Immature natural killer cell (primary cell): ENCODE measurements around the gene KRT20. TPM values are rescaled to one million over a fixed set of nuclear protein-coding genes. Genes with fewer than 3 reads are reported as not detected.

Experiments
- DNase-seq, 3 donors: peaks; one replicate each; pipeline ENCODE4 v3.0.0; 2022; ENCODE audit warnings: mixed read lengths in 1 of 3
- H3K27ac Mint-ChIP-seq, 6 donors: one replicate each; pipeline ENCODE4 v1.8.0; 2020; ENCODE audit warnings: mixed read lengths in 6 of 6, mild to moderate bottlenecking in 5 of 6, inconsistent platforms in 4 of 6, moderate library complexity in 3 of 6
- H3K27me3 Mint-ChIP-seq, 3 donors: one replicate each; pipeline ENCODE4 v1.8.0; 2020 to 2021; ENCODE audit warnings: low read depth in 3 of 3, mild to moderate bottlenecking in 3 of 3, mixed read lengths in 3 of 3, moderate library complexity in 3 of 3, inconsistent platforms in 1 of 3
- H3K36me3 Mint-ChIP-seq, 3 donors: one replicate each; pipeline ENCODE4 v1.8.0; 2020; ENCODE audit warnings: mixed read lengths in 3 of 3, inconsistent platforms in 2 of 3, mild to moderate bottlenecking in 2 of 3
- H3K4me1 Mint-ChIP-seq, 2 donors: one replicate each; pipeline ENCODE4 v1.8.0; 2020; ENCODE audit warnings: inconsistent platforms in 2 of 2, mild to moderate bottlenecking in 2 of 2, mixed read lengths in 2 of 2, moderate library complexity in 1 of 2
- H3K4me3 Mint-ChIP-seq, 5 donors: one replicate each; pipeline ENCODE4 v1.8.0; 2020; ENCODE audit warnings: mild to moderate bottlenecking in 5 of 5, mixed read lengths in 5 of 5, inconsistent platforms in 3 of 5, moderate library complexity in 3 of 5
- H3K9me3 Mint-ChIP-seq, 6 donors: one replicate each; pipeline ENCODE4 v1.8.0; 2020; ENCODE audit warnings: mild to moderate bottlenecking in 6 of 6, mixed read lengths in 6 of 6, inconsistent platforms in 4 of 6, moderate library complexity in 3 of 6
- polyA plus RNA-seq, 3 donors: library from polyadenylated mRNA; unstranded; fragments of 300-500 nt; fragmentation: Illumina TruSeq; gene quantifications; one replicate each; pipeline ENCODE4 v1.2.3, GENCODE V29; 2021

The KRT20 gene
- polyA plus RNA-seq, 3 donors from 2014 or later = not detected

- H3K36me3 Mint-ChIP-seq = peaks cover 10 to 35% (median 32%) of the 10 kb centered on the region in 3 donors
- H3K27me3 Mint-ChIP-seq = peaks cover 1 to 14% (median 6%) of the 10 kb centered on the region in 3 donors
- H3K4me3 Mint-ChIP-seq = no peak overlapping the region
- peaks cover 0 to 3% (median 0%) of the 10 kb centered on the region in 6 donors for H3K9me3 Mint-ChIP-seq
- H3K4me1 Mint-ChIP-seq = no peaks in the 10 kb centered on the region
- DNase-seq = no peak
- no peak overlapping the region for H3K27ac Mint-ChIP-seq
These were observed 54.8 kb downstream of the KRT20 start for GRCh38 chr17:40830085-40830776.

- Mint-ChIP-seq H3K4me1 (no peaks in the 10 kb centered on the region), H3K9me3 (peaks cover 0 to 5% (median 0%) of the 10 kb centered on the region in 6 donors), H3K36me3 (peaks cover 8 to 28% (median 28%) of the 10 kb centered on the region in 3 donors), H3K4me3 (no peak overlapping the region), H3K27ac (no peak overlapping the region), H3K27me3 (peaks cover 1 to 12% (median 6%) of the 10 kb centered on the region in 3 donors)
- DNase-seq = no peak
These were observed 56.5 kb downstream of the KRT20 start for GRCh38 chr17:40828454-40829044.

DNA sequence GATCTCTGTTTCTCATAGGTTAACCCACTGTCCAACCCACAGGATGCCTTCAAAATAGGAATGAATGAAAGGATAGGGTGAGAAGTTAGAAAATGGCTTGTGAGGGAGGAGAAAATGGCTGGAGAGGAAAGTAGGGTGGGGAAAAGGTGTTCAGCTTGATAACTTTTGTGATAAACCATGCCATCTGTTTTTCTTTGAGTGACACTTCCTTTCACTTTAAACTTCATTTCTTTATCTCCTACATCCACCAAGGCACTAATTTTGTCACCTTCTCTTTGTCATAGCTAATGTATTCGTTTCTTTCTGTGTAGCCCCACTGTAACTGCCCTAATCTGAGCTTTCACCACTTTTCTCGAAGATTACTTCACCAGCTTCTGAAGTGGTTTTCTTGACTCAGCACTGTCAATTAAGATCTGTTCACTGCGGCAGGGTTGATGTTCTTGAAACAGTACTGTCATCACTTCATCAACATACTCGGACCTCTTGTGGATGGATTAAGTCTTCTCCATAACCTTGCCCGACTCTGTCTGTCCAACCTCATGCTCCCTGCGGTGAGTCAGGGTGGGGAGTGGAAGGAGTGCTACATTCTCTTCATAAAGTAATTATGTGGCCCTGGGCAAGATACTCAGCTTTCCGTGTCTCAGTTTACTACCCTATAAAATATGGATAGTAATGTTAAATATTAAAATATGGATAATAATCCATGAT, 57.1 kb downstream of the KRT20 start:
- Mint-ChIP-seq H3K4me3 (no peak overlapping the region), H3K27ac (no peak overlapping the region), H3K4me1 (no peaks in the 10 kb centered on the region), H3K9me3 (peaks cover 0 to 5% (median 0%) of the 10 kb centered on the region in 6 donors), H3K36me3 (peaks cover 8 to 26% (median 26%) of the 10 kb centered on the region in 3 donors), H3K27me3 (peaks cover 1 to 12% (median 6%) of the 10 kb centered on the region in 3 donors)
- DNase-seq = no peak

Other genes starting within 250 kb of the KRT20 start
- gene SMARCE1, start 237.4 kb downstream of the KRT20 start, polyA plus RNA-seq = 100 to 1,000 TPM; 196 to 261 (median 223) TPM
- gene KRT222, start 220.1 kb downstream of the KRT20 start, polyA plus RNA-seq = not detected
- not detected for gene KRT24, start 181.5 kb downstream of the KRT20 start, polyA plus RNA-seq
- not detected for gene KRT25, start 129.9 kb downstream of the KRT20 start, polyA plus RNA-seq
- gene KRT26, start 113.0 kb downstream of the KRT20 start, polyA plus RNA-seq = not detected
- gene KRT27, start 102.7 kb downstream of the KRT20 start, polyA plus RNA-seq = not detected
- gene KRT28, start 85.3 kb downstream of the KRT20 start, polyA plus RNA-seq = not detected
- gene KRT10, start 62.6 kb downstream of the KRT20 start, polyA plus RNA-seq = 100 to 1,000 TPM; 120 to 191 (median 182) TPM
- gene KRT12, start 18.0 kb downstream of the KRT20 start, polyA plus RNA-seq = not detected
- not detected for gene KRT23, start 52.4 kb upstream of the KRT20 start, polyA plus RNA-seq
- not detected for gene KRT39, start 81.7 kb upstream of the KRT20 start, polyA plus RNA-seq
- not detected for gene KRT40, start 99.1 kb upstream of the KRT20 start, polyA plus RNA-seq
- gene KRTAP3-3, start 108.9 kb upstream of the KRT20 start, polyA plus RNA-seq = not detected
- not detected for gene KRTAP3-2, start 114.7 kb upstream of the KRT20 start, polyA plus RNA-seq
- gene KRTAP3-1, start 123.9 kb upstream of the KRT20 start, polyA plus RNA-seq = not detected
- not detected for gene KRTAP1-5, start 142.0 kb upstream of the KRT20 start, polyA plus RNA-seq
- gene KRTAP1-4, start 145.0 kb upstream of the KRT20 start, polyA plus RNA-seq = not detected
- not detected for gene KRTAP1-3, start 149.6 kb upstream of the KRT20 start, polyA plus RNA-seq
- not detected for gene KRTAP1-1, start 156.2 kb upstream of the KRT20 start, polyA plus RNA-seq
- gene KRTAP2-1, start 162.1 kb upstream of the KRT20 start, polyA plus RNA-seq = not detected
- gene KRTAP2-2, start 170.0 kb upstream of the KRT20 start, polyA plus RNA-seq = not detected
- gene KRTAP2-3, start 174.9 kb upstream of the KRT20 start, polyA plus RNA-seq = not detected
- not detected for gene KRTAP2-4, start 180.6 kb upstream of the KRT20 start, polyA plus RNA-seq
- not detected for gene KRTAP4-7, start 198.9 kb upstream of the KRT20 start, polyA plus RNA-seq
- not detected for gene KRTAP4-8, start 212.9 kb upstream of the KRT20 start, polyA plus RNA-seq
- gene KRTAP4-16, start 217.0 kb upstream of the KRT20 start, polyA plus RNA-seq = not detected
- gene KRTAP4-9, start 220.1 kb upstream of the KRT20 start, polyA plus RNA-seq = not detected
- not detected for gene KRTAP4-11, start 233.1 kb upstream of the KRT20 start, polyA plus RNA-seq
- gene KRTAP4-12, start 238.9 kb upstream of the KRT20 start, polyA plus RNA-seq = not detected